Mesenchymal stem cell (in vitro differentiated cells and primary cell): Measurements from ENCODE around the gene ZKSCAN1.
A peak's percentile ranks its signal among the peaks of the same experiment; 100 is the strongest.

Experiments
- DNase-seq: peaks from one replicate; pipeline ENCODE4 v3.0.0-alpha.2; 2013
- H2AFZ ChIP-seq: one replicate; pipeline ENCODE4 v1.6.1; 2013; ENCODE audit warnings: low read depth, mild to moderate bottlenecking, control low read depth, inconsistent platforms, low read length, moderate library complexity
- H2AK5ac ChIP-seq: 2 replicates; pipeline ENCODE4 v1.6.1; 2013; ENCODE audit warnings: low read length, moderate library complexity, mild to moderate bottlenecking, inconsistent platforms; ENCODE audit not compliant: severe bottlenecking
- H2BK120ac ChIP-seq: one replicate; pipeline ENCODE4 v1.6.1; 2013; ENCODE audit warnings: low read depth, mild to moderate bottlenecking, inconsistent platforms, low read length, moderate library complexity
- H2BK12ac ChIP-seq, 2 experiments: one replicate each; pipeline ENCODE4 v1.6.1; 2013; ENCODE audit warnings: inconsistent platforms in 2 of 2, low read length in 2 of 2, mild to moderate bottlenecking in 2 of 2, moderate library complexity in 2 of 2, control low read depth in 1 of 2
- H2BK15ac ChIP-seq: one replicate; pipeline ENCODE4 v1.6.1; 2013; ENCODE audit warnings: mild to moderate bottlenecking, low read depth, inconsistent platforms; ENCODE audit not compliant: poor library complexity, severe bottlenecking
- H2BK5ac ChIP-seq: 2 replicates; pipeline ENCODE4 v1.6.1; 2013; ENCODE audit warnings: low read depth, mild to moderate bottlenecking, low read length, control low read depth, inconsistent platforms; ENCODE audit not compliant: poor library complexity, severe bottlenecking
- H3K14ac ChIP-seq, 2 experiments: one replicate each; pipeline ENCODE4 v1.6.1; 2013; ENCODE audit warnings: inconsistent platforms in 2 of 2, low read length in 2 of 2, control low read depth in 1 of 2, mild to moderate bottlenecking in 1 of 2, moderate library complexity in 1 of 2
- H3K18ac ChIP-seq, 2 experiments: one replicate each; pipeline ENCODE4 v1.6.1; 2013; ENCODE audit warnings: inconsistent platforms in 2 of 2, low read length in 2 of 2, control low read depth in 1 of 2, low read depth in 1 of 2, mild to moderate bottlenecking in 1 of 2
- H3K23ac ChIP-seq, 2 experiments: one replicate each; pipeline ENCODE4 v1.6.1; 2013; ENCODE audit warnings: inconsistent platforms in 2 of 2, low read length in 2 of 2, mild to moderate bottlenecking in 2 of 2, moderate library complexity in 2 of 2, control low read depth in 1 of 2
- H3K27ac ChIP-seq: 2 replicates; pipeline ENCODE4 v1.5.1; 2013; ENCODE audit warnings: mild to moderate bottlenecking, moderate library complexity, low read length, control low read depth, inconsistent platforms; ENCODE audit not compliant: poor library complexity, severe bottlenecking
- H3K27me3 ChIP-seq, 2 experiments: 2 replicates each; pipeline versions ENCODE4 v1.6.1 to v1.7.0; 2013; ENCODE audit warnings: low read length in 2 of 2, mild to moderate bottlenecking in 2 of 2, moderate library complexity in 2 of 2, control low read depth in 1 of 2, inconsistent platforms in 1 of 2; ENCODE audit not compliant: control insufficient read depth in 1 of 2, insufficient read depth in 1 of 2
- H3K36me3 ChIP-seq, 2 experiments: 2 replicates each; pipeline versions ENCODE4 v1.6.1 to v1.7.0; 2013; ENCODE audit warnings: low read length in 2 of 2, control low read depth in 1 of 2, inconsistent platforms in 1 of 2, low read depth in 1 of 2, mild to moderate bottlenecking in 1 of 2; ENCODE audit not compliant: insufficient read depth in 2 of 2, control insufficient read depth in 1 of 2
- H3K4ac ChIP-seq, 2 experiments: one replicate each; pipeline ENCODE4 v1.6.1; 2013; ENCODE audit warnings: inconsistent platforms in 2 of 2, low read length in 2 of 2, mild to moderate bottlenecking in 2 of 2, moderate library complexity in 2 of 2, control low read depth in 1 of 2, low read depth in 1 of 2
- H3K4me1 ChIP-seq: 2 replicates; pipeline ENCODE4 v1.6.1; 2013; ENCODE audit warnings: low read depth, low read length, control low read depth; ENCODE audit not compliant: control insufficient read depth, insufficient read depth
- H3K4me2 ChIP-seq: 2 replicates; pipeline ENCODE4 v1.6.1; 2013; ENCODE audit warnings: low read length, mild to moderate bottlenecking, inconsistent platforms; ENCODE audit not compliant: poor library complexity, severe bottlenecking
- H3K4me3 ChIP-seq, 2 experiments: 2 replicates each; pipeline versions ENCODE4 v1.5.1 to v1.7.0; 2013; ENCODE audit warnings: low read length in 2 of 2, mild to moderate bottlenecking in 2 of 2, control low read depth in 1 of 2, low read depth in 1 of 2; ENCODE audit not compliant: insufficient read depth in 1 of 2
- H3K79me1 ChIP-seq: replicated peaks from 2 replicates; pipeline ENCODE4 v1.6.1; 2013; ENCODE audit warnings: mild to moderate bottlenecking, control low read depth, low read length, inconsistent platforms; ENCODE audit not compliant: poor library complexity, severe bottlenecking
- H3K9ac ChIP-seq: 2 replicates; pipeline ENCODE4 v1.7.0; 2013; ENCODE audit warnings: mild to moderate bottlenecking, low read length, moderate library complexity
- H3K9me3 ChIP-seq: 2 replicates; pipeline ENCODE4 v1.7.0; 2013; ENCODE audit warnings: mild to moderate bottlenecking, low read length; ENCODE audit not compliant: control insufficient read depth
- H4K8ac ChIP-seq: one replicate; pipeline ENCODE4 v1.6.1; 2013; ENCODE audit warnings: inconsistent platforms, mild to moderate bottlenecking, low read length, moderate library complexity
- H4K91ac ChIP-seq: one replicate; pipeline ENCODE4 v1.6.1; 2013; ENCODE audit warnings: mild to moderate bottlenecking, low read length, inconsistent platforms
- WGBS: methylation state at CpG from one replicate; pipeline ENCODE4 v1.1.7; 2013; ENCODE audit warnings: mixed read lengths; 5-methylcytosine and 5-hydroxymethylcytosine counted together

The ZKSCAN1 gene

GRCh38 chr7:100088095-100088620 is 72.8 kb downstream of the ZKSCAN1 start:
- peak overlapping the region; percentile 66 to 93 for H2BK12ac ChIP-seq
- H2BK15ac ChIP-seq = no peak overlapping the region
- peak overlapping the region; percentile 87 for H3K18ac ChIP-seq
- peak overlapping the region; percentile 33 for H3K27ac ChIP-seq
- H3K4me1 ChIP-seq = peaks cover 8% of the 10 kb centered on the region
- peak overlapping the region; percentile 97 for H4K91ac ChIP-seq
- peak overlapping the region; percentile 85 to 97 for H3K4me3 ChIP-seq
- H2AK5ac ChIP-seq = no peak overlapping the region
- peak overlapping the region; percentile 96 for H3K9ac ChIP-seq
- DNase-seq = no peak
- no peak overlapping the region for H2AFZ ChIP-seq
- H3K14ac ChIP-seq = no peak overlapping the region
- no peak overlapping the region for H2BK5ac ChIP-seq
- H3K79me1 ChIP-seq = peaks cover 13% of the 10 kb centered on the region
- peak overlapping the region; percentile 55 for H3K4me2 ChIP-seq
- H3K4ac ChIP-seq = peak overlapping the region; percentile 85 to 94
- no peaks in the 10 kb centered on the region for H3K27me3 ChIP-seq
- H4K8ac ChIP-seq = peak overlapping the region; percentile 97
- 80% methylated on average over 8 of the region's 11 CpGs for WGBS
- H2BK120ac ChIP-seq = peak overlapping the region; percentile 75
- no peaks in the 10 kb centered on the region for H3K9me3 ChIP-seq
- no peak overlapping the region for H3K23ac ChIP-seq
- H3K36me3 ChIP-seq = peaks cover 27 to 29% of the 10 kb centered on the region in 2 experiments

GRCh38 chr7:100088621-100089457 is 73.4 kb downstream of the ZKSCAN1 start, which contains the start of gene COPS6:
Gene COPS6, plus strand, starts transcription at chr7:100088969. Its CDS starts 22 bp downstream, at chr7:100088991.
- H2AK5ac ChIP-seq = no peak within 1 kb of the TSS
- peaks cover 34 to 36% of the 10 kb centered on the region in 2 experiments for H3K36me3 ChIP-seq
- H3K4ac ChIP-seq = peak within 1 kb of the TSS; percentile 85 to 94
- peak within 1 kb of the TSS; percentile 97 for H4K91ac ChIP-seq
- H2BK12ac ChIP-seq = peak within 1 kb of the TSS; percentile 66 to 93
- peak within 1 kb of the TSS in 1 of 2 experiments; percentile 86 for H3K14ac ChIP-seq
- peak within 1 kb of the TSS; percentile 89 to 93 for H3K18ac ChIP-seq
- peak within 1 kb of the TSS; percentile 65 for H3K27ac ChIP-seq
- peak within 1 kb of the TSS; percentile 90 for H3K4me2 ChIP-seq
- no peak within 1 kb of the TSS for H2BK5ac ChIP-seq
- under 1% methylated on average over 49 of the region's 68 CpGs for WGBS
- H3K9me3 ChIP-seq = no peaks in the 10 kb centered on the region
- H2BK120ac ChIP-seq = peak within 1 kb of the TSS; percentile 88
- H2AFZ ChIP-seq = peak within 1 kb of the TSS; percentile 48
- peak; percentile 80 for DNase-seq
- H3K9ac ChIP-seq = peak within 1 kb of the TSS; percentile 96
- H3K23ac ChIP-seq = peak within 1 kb of the TSS in 1 of 2 experiments; percentile 87
- no peaks in the 10 kb centered on the region for H3K27me3 ChIP-seq
- H3K4me3 ChIP-seq = peak within 1 kb of the TSS; percentile 85 to 97
- peaks cover 13% of the 10 kb centered on the region for H3K79me1 ChIP-seq
- H3K4me1 ChIP-seq = peaks cover 8% of the 10 kb centered on the region
- peak within 1 kb of the TSS; percentile 97 for H4K8ac ChIP-seq
- peak within 1 kb of the TSS; percentile 96 for H2BK15ac ChIP-seq

GRCh38 chr7:100089458-100090196 is 74.2 kb downstream of the ZKSCAN1 start:
- Histone ChIP-seq H3K27ac (peak overlapping the region; percentile 65), H3K9ac (peak overlapping the region; percentile 96), H2BK5ac (no peak overlapping the region), H4K91ac (peak overlapping the region; percentile 94), H3K9me3 (no peaks in the 10 kb centered on the region), H2BK15ac (peak overlapping the region; percentile 96), H3K36me3 (peaks cover 38 to 44% of the 10 kb centered on the region in 2 experiments), H2AFZ (no peak overlapping the region), H3K79me1 (peaks cover 14% of the 10 kb centered on the region), H3K4ac (peak overlapping the region; percentile 76 to 93), H2BK120ac (peak overlapping the region; percentile 88), H3K23ac (peak overlapping the region in 1 of 2 experiments; percentile 87), H3K14ac (no peak overlapping the region), H3K4me1 (peaks cover 8% of the 10 kb centered on the region), H2AK5ac (no peak overlapping the region), H3K4me2 (peak overlapping the region; percentile 90), H4K8ac (peak overlapping the region; percentile 97), H3K4me3 (peak overlapping the region; percentile 85 to 97), H3K18ac (peak overlapping the region; percentile 89 to 93), H2BK12ac (peak overlapping the region; percentile 46 to 79), H3K27me3 (no peaks in the 10 kb centered on the region)
- DNase-seq = peak; percentile 58
- WGBS = 22% methylated on average over 5 of the region's 7 CpGs
